Parathyroid adenoma (tissue), 2 donors: ENCODE results near the gene DLGAP1.

ENCODE experiments used
- H2AFZ ChIP-seq: fragments of 300-600 bp; sonication (generic); one replicate; pipeline ENCODE4 v1.7.0; 2017; ENCODE audit warnings: antibody characterized with exemption, mild to moderate bottlenecking
- H3K27ac ChIP-seq: fragments of 300-600 bp; sonication (generic); one replicate; pipeline ENCODE4 v1.7.0; 2017
- H3K27me3 ChIP-seq: fragments of 300-600 bp; sonication (generic); one replicate; pipeline ENCODE4 v1.7.0; 2017; ENCODE audit warnings: low read length; ENCODE audit not compliant: control insufficient read depth, insufficient read depth
- H3K36me3 ChIP-seq: fragments of 300-600 bp; sonication (generic); one replicate; pipeline ENCODE4 v1.7.0; 2017; ENCODE audit warnings: low read length; ENCODE audit not compliant: control insufficient read depth, insufficient read depth
- H3K4me1 ChIP-seq: fragments of 300-600 bp; sonication (generic); one replicate; pipeline ENCODE4 v1.7.0; 2017; ENCODE audit warnings: control low read depth
- H3K4me2 ChIP-seq: fragments of 300-600 bp; sonication (generic); one replicate; pipeline ENCODE4 v1.7.0; 2017; ENCODE audit warnings: low read length
- H3K4me3 ChIP-seq: fragments of 300-600 bp; sonication (generic); one replicate; pipeline ENCODE4 v1.7.0; 2017; ENCODE audit warnings: low read depth, low read length
- H3K79me2 ChIP-seq: fragments of 300-600 bp; sonication (generic); one replicate; pipeline ENCODE4 v1.7.0; 2017; ENCODE audit warnings: control low read depth
- H3K9ac ChIP-seq: fragments of 300-600 bp; sonication (generic); one replicate; pipeline ENCODE4 v1.7.0; 2017; ENCODE audit warnings: mild to moderate bottlenecking
- H3K9me3 ChIP-seq: fragments of 300-600 bp; sonication (generic); one replicate; pipeline ENCODE4 v1.7.0; 2017; ENCODE audit warnings: low read length; ENCODE audit not compliant: control insufficient read depth
- CTCF ChIP-seq: fragments of 300-600 bp; sonication (generic); IDR thresholded peaks from one replicate; pipeline ENCODE4 v1.7.0; 2017; ENCODE audit warnings: antibody characterized with exemption, mild to moderate bottlenecking
- donor health status: primary hyperparathyroidism.

DLGAP1 gene

GRCh38 chr18:3449512-3450011 lies 1005.5 kb downstream of the DLGAP1 start:
- no peaks in the 10 kb centered on the region for H3K27me3 ChIP-seq
- peak overlapping the region; percentile 56 for H3K9ac ChIP-seq
- H3K4me1 ChIP-seq, result peaks cover 16% of the 10 kb centered on the region
- H3K79me2 ChIP-seq, result no peaks in the 10 kb centered on the region
- H3K4me3 ChIP-seq, result peak overlapping the region; percentile 91
- H3K4me2 ChIP-seq, result peak overlapping the region; percentile 91
- no peak for TF ChIP-seq CTCF
- H3K27ac ChIP-seq, result peak overlapping the region; percentile 99
- H3K9me3 ChIP-seq, result no peaks in the 10 kb centered on the region
- H3K36me3 ChIP-seq, result no peaks in the 10 kb centered on the region
- H2AFZ ChIP-seq, result peak overlapping the region; percentile 51

GRCh38 chr18:3448838-3449511 lies 1006.1 kb downstream of the DLGAP1 start:
- Histone ChIP-seq H3K27me3 (no peaks in the 10 kb centered on the region), H3K4me2 (peak overlapping the region; percentile 91), H3K27ac (peak overlapping the region; percentile 99), H3K9me3 (no peaks in the 10 kb centered on the region), H3K79me2 (no peaks in the 10 kb centered on the region), H3K36me3 (no peaks in the 10 kb centered on the region), H3K4me3 (peak overlapping the region; percentile 91), H3K9ac (peak overlapping the region; percentile 33), H2AFZ (peak overlapping the region; percentile 100), H3K4me1 (peaks cover 10% of the 10 kb centered on the region)
- TF ChIP-seq CTCF, result no peak

GRCh38 chr18:3447895-3448837 lies 1006.9 kb downstream of the DLGAP1 start:
- Histone ChIP-seq H3K79me2 (no peaks in the 10 kb centered on the region), H2AFZ (peak overlapping the region; percentile 100), H3K27me3 (no peaks in the 10 kb centered on the region), H3K9me3 (no peaks in the 10 kb centered on the region), H3K27ac (peak overlapping the region; percentile 99), H3K4me1 (peaks cover 6% of the 10 kb centered on the region), H3K4me2 (peak overlapping the region; percentile 91), H3K4me3 (peak overlapping the region; percentile 91), H3K9ac (peak overlapping the region; percentile 75), H3K36me3 (no peaks in the 10 kb centered on the region)
- TF ChIP-seq CTCF, result no peak

- H3K4me1 ChIP-seq, result peaks cover 6% of the 10 kb centered on the region
- no peaks in the 10 kb centered on the region for H3K9me3 ChIP-seq
- H3K4me2 ChIP-seq, result peak overlapping the region; percentile 91
- H2AFZ ChIP-seq, result peak overlapping the region; percentile 100
- no peaks in the 10 kb centered on the region for H3K27me3 ChIP-seq
- TF ChIP-seq CTCF, result no peak
- no peaks in the 10 kb centered on the region for H3K79me2 ChIP-seq
- H3K4me3 ChIP-seq, result peak overlapping the region; percentile 91
- H3K9ac ChIP-seq, result peak overlapping the region; percentile 75
- H3K27ac ChIP-seq, result peak overlapping the region; percentile 99
- H3K36me3 ChIP-seq, result no peaks in the 10 kb centered on the region
Measured at GRCh38 chr18:3447068-3447894, 1007.8 kb downstream of the DLGAP1 start.
